ENCODE data around the gene ZBTB20. TPM values are rescaled to one million over a fixed set of nuclear protein-coding genes. Genes with fewer than 3 reads are reported as not detected.

ZBTB20 gene
- total and polyA plus RNA-seq, 7 donors, result under 0.01 to 113 (median 58.6) TPM

- H3K9me3 ChIP-seq, result no peaks in the 10 kb centered on the region
- DNase-seq, result no peak
- no peaks in the 10 kb centered on the region for H3K4me1 ChIP-seq
- H3K36me3 ChIP-seq, result no peaks in the 10 kb centered on the region
- H3K27me3 ChIP-seq, result no peaks in the 10 kb centered on the region
- no peak overlapping the region for H3K27ac ChIP-seq
- intact Hi-C loops (cut with DNase I), result loop anchor here (10.0 kb wide), 2 partner anchors 340 to 1010 kb away; no protein-coding TSS in a partner anchor
- TF ChIP-seq CTCF (IDR thresholded peaks at IDR 0.05) (no peak), POLR2AphosphoS5 (IDR thresholded peaks at IDR 0.05) (no peak), POLR2A (IDR thresholded peaks at IDR 0.05) (no peak), EP300 (IDR thresholded peaks at IDR 0.05) (no peak)
- H3K4me3 ChIP-seq, result no peak overlapping the region
- 80 to 96% methylated on average over 2 of the region's 2 CpGs for WGBS, 2 donors
Observed at GRCh38 chr3:115165266-115165665, 18.2 kb upstream of the ZBTB20 start.

GRCh38 chr3:115164374-115165221, 17.5 kb upstream of the ZBTB20 start:
- DNase-seq, result no peak
- H3K36me3 ChIP-seq, result no peaks in the 10 kb centered on the region
- H3K9me3 ChIP-seq, result no peaks in the 10 kb centered on the region
- intact Hi-C loops (cut with DNase I), result loop anchor here (10.0 kb wide), 2 partner anchors 340 to 1010 kb away; no protein-coding TSS in a partner anchor
- TF ChIP-seq EP300 (IDR thresholded peaks at IDR 0.05) (no peak), POLR2AphosphoS5 (IDR thresholded peaks at IDR 0.05) (no peak), CTCF (IDR thresholded peaks at IDR 0.05) (no peak), POLR2A (IDR thresholded peaks at IDR 0.05) (no peak)
- H3K27me3 ChIP-seq, result no peaks in the 10 kb centered on the region
- no peak overlapping the region for H3K4me3 ChIP-seq
- no peaks in the 10 kb centered on the region for H3K4me1 ChIP-seq
- 92 to 93% methylated on average over 3 of the region's 3 CpGs for WGBS, 2 donors
- H3K27ac ChIP-seq, result no peak overlapping the region

- DNase-seq, result no peak
- Histone ChIP-seq H3K4me3 (no peak overlapping the region), H3K4me1 (no peaks in the 10 kb centered on the region), H3K27ac (no peak overlapping the region), H3K27me3 (no peaks in the 10 kb centered on the region), H3K9me3 (peaks cover 0 to 3% (median 0%) of the 10 kb centered on the region in 4 donors), H3K36me3 (no peaks in the 10 kb centered on the region)
- 72 to 91% methylated on average over 1 of the region's 1 CpG for whole genome bisulfite sequencing, 2 donors
- TF ChIP-seq CTCF (IDR thresholded peaks at IDR 0.05) (no peak), POLR2A (IDR thresholded peaks at IDR 0.05) (no peak), EP300 (IDR thresholded peaks at IDR 0.05) (no peak), POLR2AphosphoS5 (IDR thresholded peaks at IDR 0.05) (no peak)
- intact Hi-C loops (cut with DNase I), result loop anchor here (10.0 kb wide), 2 partner anchors 338 to 1008 kb away; no protein-coding TSS in a partner anchor
Observed at GRCh38 chr3:115162759-115163158, 15.7 kb upstream of the ZBTB20 start.

GRCh38 chr3:115161866-115162265, 14.8 kb upstream of the ZBTB20 start:
- intact Hi-C loops (cut with DNase I), result loop anchor here (10.0 kb wide), 2 partner anchors 337 to 1007 kb away; no protein-coding TSS in a partner anchor

More at GRCh38 chr3:115161866-115162265, 14.8 kb upstream of the ZBTB20 start:
- Histone ChIP-seq H3K9me3 (peaks cover 0 to 3% (median 0%) of the 10 kb centered on the region in 4 donors), H3K36me3 (no peaks in the 10 kb centered on the region), H3K27ac (no peak overlapping the region), H3K4me3 (no peak overlapping the region), H3K4me1 (no peaks in the 10 kb centered on the region), H3K27me3 (no peaks in the 10 kb centered on the region)
- DNase-seq, result no peak
- 57 to 79% methylated on average over 1 of the region's 1 CpG for WGBS, 2 donors
- TF ChIP-seq EP300 (IDR thresholded peaks at IDR 0.05) (no peak), POLR2AphosphoS5 (IDR thresholded peaks at IDR 0.05) (no peak), CTCF (IDR thresholded peaks at IDR 0.05) (no peak), POLR2A (IDR thresholded peaks at IDR 0.05) (no peak)
